ENCODE data around the gene RGL4.
"Not testable (repeated sequence)": the region's sequence is repeated elsewhere in the genome, so short reads cannot be mapped to it uniquely, and the experiment has no call there.

The RGL4 gene

GRCh38 chr22:23670378-23671295 is 20.2 kb upstream of the RGL4 start:
- H3K4me3 ChIP-seq (ENCODE audit: low read depth, low read length): no peak overlapping the region
- no peak for TF ChIP-seq CTCF (IDR thresholded peaks at IDR 0.05; ENCODE audit: borderline replicate concordance, insufficient read depth, low read depth, low read length)

DNA sequence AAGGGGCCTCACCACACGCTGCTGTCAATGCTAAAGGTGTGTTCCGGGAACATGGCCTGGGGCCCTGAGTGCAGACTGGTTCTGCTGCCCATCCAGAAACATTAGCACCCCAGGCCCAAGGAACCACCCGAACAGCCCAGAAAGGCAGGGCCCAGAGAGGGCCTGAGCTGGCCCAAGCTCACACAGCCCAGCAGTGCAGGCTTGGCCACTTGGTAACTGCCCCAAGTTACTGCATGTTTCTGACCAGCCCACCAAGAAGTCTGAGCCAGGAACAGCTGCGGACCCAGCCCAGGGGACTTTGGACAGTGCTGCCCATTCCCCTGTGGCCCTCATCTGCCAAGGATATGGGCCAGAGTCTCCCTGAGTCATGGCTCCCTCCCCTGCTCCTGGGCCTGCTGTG is 19.4 kb upstream of the RGL4 start:
- not testable (repeated sequence) for H3K4me3 ChIP-seq (ENCODE audit: low read depth, low read length)

- H3K4me3 ChIP-seq (ENCODE audit: low read depth, low read length): not testable (repeated sequence)
Measured at GRCh38 chr22:23672307-23673049, 18.3 kb upstream of the RGL4 start.

DNA sequence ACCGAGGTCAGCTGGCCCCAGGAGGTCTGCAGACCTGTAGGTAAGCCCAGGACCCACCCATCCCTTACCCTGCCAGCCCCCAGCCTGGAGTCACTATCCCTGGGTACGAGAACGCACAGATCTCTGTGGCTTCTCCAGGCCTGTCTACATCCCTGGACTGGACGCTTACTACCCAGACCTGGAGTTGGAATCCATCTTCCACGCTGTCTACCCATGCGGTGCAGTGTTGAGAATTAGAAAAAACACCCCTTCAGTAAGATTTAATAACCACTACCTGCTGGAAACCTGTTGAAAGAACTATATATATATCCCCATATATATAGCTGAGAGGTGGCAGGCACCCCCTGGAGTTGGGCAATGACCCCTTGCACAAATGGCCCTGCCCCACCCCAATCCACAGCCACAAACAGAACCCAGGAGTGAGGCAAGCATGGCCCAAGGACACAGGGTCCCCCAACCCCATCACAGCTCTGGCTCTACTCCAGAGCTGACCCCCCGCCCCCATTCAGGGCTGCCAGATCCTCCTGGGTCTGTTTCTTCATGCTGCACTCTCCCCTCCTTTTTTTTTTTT is 17.7 kb upstream of the RGL4 start:
- TF ChIP-seq CTCF (IDR thresholded peaks at IDR 0.05; ENCODE audit: borderline replicate concordance, insufficient read depth, low read depth, low read length): no peak
- H3K4me3 ChIP-seq (ENCODE audit: low read depth, low read length): no peak overlapping the region

- TF ChIP-seq CTCF (IDR thresholded peaks at IDR 0.05; ENCODE audit: borderline replicate concordance, insufficient read depth, low read depth, low read length): no peak
- H3K4me3 ChIP-seq (ENCODE audit: low read depth, low read length): no peak overlapping the region
Measured at GRCh38 chr22:23673826-23674690, 16.8 kb upstream of the RGL4 start.

GRCh38 chr22:23674886-23675501 is 15.8 kb upstream of the RGL4 start:
- not testable (repeated sequence) for H3K4me3 ChIP-seq (ENCODE audit: low read depth, low read length)

DNA sequence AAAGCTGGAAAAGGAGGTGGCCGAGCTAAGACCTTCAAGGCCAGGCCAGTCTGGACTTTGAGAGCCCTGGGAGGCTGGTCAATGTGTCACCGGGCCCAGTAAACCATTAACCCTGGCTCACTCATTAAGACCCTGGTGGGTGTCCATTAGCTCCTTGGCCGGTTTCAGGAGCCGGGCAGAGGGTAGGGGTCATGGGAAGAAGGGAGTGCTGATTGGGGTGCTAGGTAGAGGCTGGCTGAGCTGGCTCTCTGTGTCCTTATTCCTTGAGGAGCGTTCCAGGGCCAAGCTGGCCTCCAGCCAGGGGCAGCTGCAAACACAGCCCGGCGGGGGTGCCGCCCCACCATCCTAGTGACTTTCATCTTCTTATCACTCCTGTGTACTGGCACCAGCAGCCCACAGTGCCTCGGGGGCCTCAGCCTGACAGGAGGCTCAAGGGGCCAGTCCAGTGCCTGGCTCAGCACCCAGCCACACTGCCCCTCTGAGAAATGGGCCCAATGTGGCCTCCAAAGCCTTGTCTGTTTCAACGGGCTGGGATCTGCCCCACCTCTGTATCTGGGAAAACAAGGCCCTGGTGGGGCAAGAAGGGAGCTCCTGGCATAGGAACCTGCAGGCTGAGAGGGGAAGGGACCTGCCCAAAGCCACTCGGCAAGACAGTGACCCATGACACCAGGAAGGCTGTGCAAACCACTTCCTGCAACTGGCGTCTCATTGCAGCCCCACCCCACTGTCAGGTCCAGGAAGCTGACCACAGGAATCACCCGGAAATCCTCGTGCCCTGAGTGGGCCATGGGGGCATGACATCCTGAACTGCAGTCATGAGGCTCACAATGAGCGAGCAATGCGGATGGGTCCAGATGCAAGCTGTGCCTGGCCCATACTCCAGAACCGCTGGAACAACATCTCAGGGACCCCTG is 15.1 kb upstream of the RGL4 start:
- no peak overlapping the region for H3K4me3 ChIP-seq (ENCODE audit: low read depth, low read length)
- no peak for TF ChIP-seq CTCF (IDR thresholded peaks at IDR 0.05; ENCODE audit: borderline replicate concordance, insufficient read depth, low read depth, low read length)

GRCh38 chr22:23676841-23677700 is 13.7 kb upstream of the RGL4 start:
- not testable (repeated sequence) for H3K4me3 ChIP-seq (ENCODE audit: low read depth, low read length)
